H1 (cell line): ENCODE measurements around the gene LEPR. TPM values are rescaled to one million over a fixed set of nuclear protein-coding genes. Genes with fewer than 3 reads are reported as not detected.
A peak's percentile ranks its signal among the peaks of the same experiment; 100 is the strongest.

Experiments
- CTCF ChIA-PET: fragments of 300-600 bp; sonication (Branson Sonifier 250); formaldehyde crosslinking; loops from one replicate; lab custom pipeline; 2021; ENCODE audit not compliant: partially characterized antibody; lab: Charles Lee
- POLR2A ChIA-PET: fragments of 300-600 bp; sonication (Branson Sonifier 250); formaldehyde crosslinking; loops from one replicate; lab custom pipeline; 2021; ENCODE audit warnings: inconsistent platforms; ENCODE audit not compliant: partially characterized antibody; lab: Charles Lee
- DNase-seq, 2 experiments: peaks; one replicate each; pipeline versions ENCODE4 v3.0.0 to v3.0.0-alpha.2; 2010 to 2022; ENCODE audit warnings: low spot score in 2 of 2, low read depth in 1 of 2, mixed read lengths in 1 of 2
- FAIRE-seq: peaks from 2 replicates; lab custom pipeline; 2011; peaks lifted over from hg19 to GRCh38; lab: Jason Lieb, UNC
- H2AFZ ChIP-seq: 2 replicates; pipeline ENCODE4 v1.8.1; 2012; ENCODE audit warnings: low read length, inconsistent platforms
- H2AK5ac ChIP-seq: 2 replicates; pipeline ENCODE4 v1.6.1; 2013; ENCODE audit warnings: low read depth, low read length
- H2BK120ac ChIP-seq: replicated peaks from 2 replicates; pipeline ENCODE3; 2013; ENCODE audit warnings: low read depth, low read length, inconsistent platforms
- H2BK12ac ChIP-seq: 2 replicates; pipeline ENCODE4 v1.6.1; 2013; ENCODE audit warnings: low read depth, low read length
- H2BK15ac ChIP-seq: 2 replicates; pipeline ENCODE4 v1.6.1; 2013; ENCODE audit warnings: low read length
- H2BK20ac ChIP-seq: 2 replicates; pipeline ENCODE4 v1.6.1; 2013; ENCODE audit warnings: low read length
- H2BK5ac ChIP-seq: 2 replicates; pipeline ENCODE4 v1.6.1; 2013; ENCODE audit warnings: low read depth, low read length
- H3K14ac ChIP-seq: 2 replicates; pipeline ENCODE4 v1.6.1; 2013; ENCODE audit warnings: inconsistent platforms; ENCODE audit not compliant: insufficient read length
- H3K18ac ChIP-seq: 2 replicates; pipeline ENCODE4 v1.6.1; 2013; ENCODE audit warnings: low read length; ENCODE audit errors: extremely low read depth
- H3K23ac ChIP-seq: 2 replicates; pipeline ENCODE4 v1.6.1; 2013; ENCODE audit warnings: inconsistent platforms; ENCODE audit not compliant: insufficient read length
- H3K23me2 ChIP-seq: 2 replicates; pipeline ENCODE4 v1.6.1; 2013; ENCODE audit warnings: low read depth, low read length
- H3K27ac ChIP-seq: 2 replicates; pipeline ENCODE4 v1.6.1; 2011; ENCODE audit warnings: low read depth, low read length, inconsistent platforms
- H3K27me3 ChIP-seq, 4 experiments: replicated peaks in 1 of 4; 1 replicate in 1 of 4; 2 replicates in 3 of 4; pipeline versions ENCODE4 v1.6.1 to v1.8.1; 2011 to 2013; ENCODE audit warnings: low read length in 3 of 4, mild to moderate bottlenecking in 3 of 4, inconsistent platforms in 2 of 4, mixed read lengths in 2 of 4, moderate library complexity in 1 of 4; ENCODE audit not compliant: control insufficient read depth in 3 of 4, insufficient read depth in 3 of 4; ENCODE audit errors: extremely low read depth in 1 of 4
- H3K36me3 ChIP-seq, 4 experiments: 2 replicates each; pipeline versions ENCODE4 v1.6.1 to v1.8.1; 2011 to 2013; ENCODE audit warnings: mild to moderate bottlenecking in 4 of 4, low read length in 3 of 4, moderate library complexity in 2 of 4, control low read depth in 1 of 4, inconsistent platforms in 1 of 4; ENCODE audit not compliant: insufficient read depth in 4 of 4, control insufficient read depth in 2 of 4
- H3K4ac ChIP-seq: replicated peaks from 2 replicates; pipeline ENCODE3; 2013; ENCODE audit warnings: low read length, low read depth, mixed read lengths, inconsistent platforms; ENCODE audit not compliant: insufficient read length
- H3K4me1 ChIP-seq, 4 experiments: replicated peaks in 1 of 4; 1 replicate in 1 of 4; 2 replicates in 3 of 4; pipeline versions ENCODE4 v1.6.1 to v1.8.1; 2011 to 2013; ENCODE audit warnings: low read length in 3 of 4, inconsistent platforms in 2 of 4, mixed read lengths in 1 of 4; ENCODE audit not compliant: insufficient read depth in 4 of 4, control insufficient read depth in 3 of 4
- H3K4me2 ChIP-seq, 2 experiments: 2 replicates each; pipeline versions ENCODE4 v1.6.1 to v1.8.1; 2011 to 2013; ENCODE audit warnings: low read depth in 2 of 2, low read length in 2 of 2, control low read depth in 1 of 2, inconsistent platforms in 1 of 2, mild to moderate bottlenecking in 1 of 2; ENCODE audit not compliant: insufficient read depth in 1 of 2
- H3K4me3 ChIP-seq, 4 experiments: fragments of 200-600, 300-600 bp in 1 of 4; sonication (generic), shearing (Covaris generic), sonication (Bioruptor Twin) in 1 of 4; 2 replicates each; pipeline versions ENCODE4 v1.5.1 to v1.8.1; 2011 to 2016; ENCODE audit warnings: low read length in 4 of 4, low read depth in 3 of 4, control low read depth in 2 of 4, inconsistent platforms in 2 of 4, mild to moderate bottlenecking in 2 of 4, mixed read lengths in 1 of 4, moderate library complexity in 1 of 4; ENCODE audit not compliant: insufficient read depth in 2 of 4; ENCODE audit errors: extremely low read depth in 1 of 4
- H3K56ac ChIP-seq: replicated peaks from 2 replicates; pipeline ENCODE3; 2013; ENCODE audit warnings: low read depth, mild to moderate bottlenecking, mixed read lengths, low read length, inconsistent platforms; ENCODE audit not compliant: insufficient read length
- H3K79me1 ChIP-seq: 2 replicates; pipeline ENCODE4 v1.6.1; 2013; ENCODE audit warnings: low read depth, low read length, control low read depth
- H3K79me2 ChIP-seq, 2 experiments: 2 replicates each; pipeline versions ENCODE4 v1.6.1 to v1.8.1; 2012 to 2013; ENCODE audit warnings: low read length in 2 of 2, mild to moderate bottlenecking in 2 of 2, inconsistent platforms in 1 of 2; ENCODE audit not compliant: insufficient read depth in 2 of 2, control insufficient read depth in 1 of 2
- H3K9ac ChIP-seq, 4 experiments: replicated peaks in 1 of 4; 1 replicate in 1 of 4; 2 replicates in 3 of 4; pipeline versions ENCODE4 v1.6.1 to v1.8.1; 2011 to 2013; ENCODE audit warnings: low read depth in 3 of 4, low read length in 3 of 4, control low read depth in 2 of 4, mild to moderate bottlenecking in 2 of 4, moderate library complexity in 2 of 4, inconsistent platforms in 1 of 4; ENCODE audit errors: extremely low read depth in 1 of 4
- H3K9me3 ChIP-seq, 2 experiments: 2 replicates each; pipeline versions ENCODE4 v1.6.1 to v1.8.1; 2012 to 2013; ENCODE audit warnings: mild to moderate bottlenecking in 2 of 2, moderate library complexity in 2 of 2, control low read depth in 1 of 2, inconsistent platforms in 1 of 2, low read depth in 1 of 2, low read length in 1 of 2, mixed read lengths in 1 of 2; ENCODE audit not compliant: insufficient read depth in 2 of 2
- H4K20me1 ChIP-seq, 2 experiments: replicated peaks in 1 of 2; 2 replicates each; pipeline versions ENCODE3 to v1.8.1; 2011 to 2013; ENCODE audit warnings: inconsistent platforms in 2 of 2, low read length in 2 of 2, mild to moderate bottlenecking in 1 of 2; ENCODE audit not compliant: insufficient read depth in 2 of 2, control insufficient read depth in 1 of 2
- H4K5ac ChIP-seq: 2 replicates; pipeline ENCODE4 v1.6.1; 2013; ENCODE audit warnings: low read length, low read depth, mixed read lengths, inconsistent platforms; ENCODE audit not compliant: insufficient read length
- H4K8ac ChIP-seq: 2 replicates; pipeline ENCODE4 v1.8.0; 2013; ENCODE audit warnings: mild to moderate bottlenecking, moderate library complexity, low read length, inconsistent platforms; ENCODE audit not compliant: insufficient read depth; ENCODE audit errors: extremely low read depth
- H4K91ac ChIP-seq: replicated peaks from 2 replicates; pipeline ENCODE3; 2013; ENCODE audit warnings: low read length, mixed read lengths, inconsistent platforms; ENCODE audit not compliant: insufficient read length
- ATF3 ChIP-seq: IDR thresholded peaks from 2 replicates; pipeline ENCODE4 v1.6.1; 2011; ENCODE audit warnings: low read depth, mild to moderate bottlenecking, low read length; ENCODE audit not compliant: insufficient read depth
- CHD2 ChIP-seq: IDR thresholded peaks from 2 replicates; pipeline ENCODE4 v1.6.1; 2012; ENCODE audit warnings: low read length, improper control_type of control experiment
- CTBP2 ChIP-seq: IDR thresholded peaks from 2 replicates; pipeline ENCODE4 v1.7.0; 2011; ENCODE audit warnings: borderline replicate concordance, mild to moderate bottlenecking, moderate library complexity, mixed read lengths, low read length; ENCODE audit not compliant: insufficient read depth, insufficient read length
- EZH2 ChIP-seq: fragments of 200-600 bp; sonication (generic); IDR thresholded peaks from 2 replicates; pipeline ENCODE4 v1.7.1; 2012; ENCODE audit warnings: low read depth, mild to moderate bottlenecking, moderate library complexity, low read length, inconsistent platforms; ENCODE audit not compliant: severe bottlenecking
- FOSL1 ChIP-seq: IDR thresholded peaks from 2 replicates; pipeline ENCODE4 v1.6.1; 2011; ENCODE audit warnings: mild to moderate bottlenecking, low read depth, low read length, moderate library complexity; ENCODE audit not compliant: insufficient read depth
- HDAC2 ChIP-seq, 2 experiments: fragments of 300-600 bp in 1 of 2; sonication (generic) in 1 of 2; IDR thresholded peaks; 2 replicates each; pipeline ENCODE4 v1.6.1; 2011 to 2012; ENCODE audit warnings: low read depth in 2 of 2, low read length in 2 of 2, mild to moderate bottlenecking in 2 of 2, moderate library complexity in 2 of 2, borderline replicate concordance in 1 of 2, inconsistent platforms in 1 of 2
- KDM1A ChIP-seq: fragments of 200-600, 300-600 bp; sonication (generic); IDR thresholded peaks from 2 replicates; pipeline ENCODE4 v1.7.1; 2016; ENCODE audit warnings: mild to moderate bottlenecking, low read length, borderline replicate concordance
- MAX ChIP-seq: IDR thresholded peaks from 2 replicates; pipeline ENCODE4 v1.6.1; 2012; ENCODE audit warnings: inconsistent platforms
- RNF2 ChIP-seq: fragments of 200-900, 300-1000 bp; sonication (generic); IDR thresholded peaks from 2 replicates; pipeline ENCODE4 v1.7.1; 2016; ENCODE audit warnings: borderline replicate concordance, low read depth, mild to moderate bottlenecking, antibody characterized with exemption, low read length; ENCODE audit not compliant: poor library complexity, severe bottlenecking; ENCODE audit errors: missing control alignments
- TBP ChIP-seq: IDR thresholded peaks from 2 replicates; pipeline ENCODE4 v1.6.1; 2011; ENCODE audit warnings: low read depth, low read length, improper control_type of control experiment
- WGBS, 2 experiments: shearing (Covaris generic) in 1 of 2; methylation state at CpG; one replicate each; pipeline versions ENCODE4 v1.1.6 to v1.1.7; 2013 to 2015; ENCODE audit warnings: low lambda C conversion rate in 2 of 2, mixed read lengths in 2 of 2, inconsistent platforms in 1 of 2, low coverage in 1 of 2, missing lambda C conversion rate in 1 of 2; ENCODE audit not compliant: insufficient replicate concordance in 2 of 2, insufficient coverage in 1 of 2, insufficient read length in 1 of 2; ENCODE audit errors: extremely low coverage in 1 of 2, missing lambda C conversion rate in 1 of 2; 5-methylcytosine and 5-hydroxymethylcytosine counted together
- polyA plus RNA-seq, 7 experiments: library from polyadenylated mRNA; depleted of rRNA in 3 of 7; stranded (reverse) in 5 of 7; unstranded in 2 of 7; fragments of >200 nt in 5 of 7; fragments of 200-250 nt in 2 of 7; gene quantifications; 1 replicate in 5 of 7; 2 replicates in 1 of 7; 4 replicates in 1 of 7; pipeline versions ENCODE4 v1.2.1 to v1.2.3, GENCODE V29; 2011 to 2013; ENCODE audit warnings: missing spikeins in 2 of 7, mixed read lengths in 2 of 7
- total RNA-seq: library from RNA; stranded (reverse); fragmentation: NEBNext Ultra II Directional; extraction: Animal tissue kit (Norgen Biotek cat#: 25700); gene quantifications from 2 replicates; pipeline ENCODE4 v1.2.1, GENCODE V29; 2021

Gene LEPR
- total and polyA plus RNA-seq, 2 of the 8 experiments (the other 6 are each of a cell fraction or from before 2014, with no cell fraction given): 1.3 to 3.9 TPM

GRCh38 chr1:65421351-65422025 lies 1.0 kb downstream of the LEPR start:
- ChIA-PET POLR2A (interaction anchor here (1.2 kb wide), 2 partner anchors 13 to 16 kb away, joined by 3 read pairs; no protein-coding TSS in a partner anchor), CTCF (interaction anchor here (0.6 to 1.5 kb wide), 5 partner anchors 9 to 266 kb away, joined by 3 to 4 read pairs (median 3); no protein-coding TSS in a partner anchor)
- Histone ChIP-seq H2AFZ (no peak overlapping the region; the same call in 1 of the 2 replicates), H3K23ac (no peak overlapping the region), H3K27me3 (no peaks in the 10 kb centered on the region), H3K18ac (no peak overlapping the region), H4K20me1 (no peaks in the 10 kb centered on the region), H3K14ac (no peak overlapping the region), H4K91ac (no peak overlapping the region), H4K5ac (no peak overlapping the region), H3K9ac (peak overlapping the region; percentile 81 to 97 (median 94)), H2BK5ac (no peak overlapping the region), H3K27ac (peak overlapping the region; percentile 89), H3K23me2 (peaks cover 6% of the 10 kb centered on the region), H3K56ac (no peak overlapping the region), H3K4me3 (peak overlapping the region; percentile 67 to 94 (median 87)), H4K8ac (no peak overlapping the region), H3K4ac (no peak overlapping the region), H3K79me2 (peaks cover 0 to 35% of the 10 kb centered on the region in 2 experiments; a peak in 3 of 4 replicates), H2BK12ac (no peak overlapping the region), H3K36me3 (peaks cover 0 to 3% (median 1%) of the 10 kb centered on the region in 4 experiments; a peak in 4 of 8 replicates), H2BK120ac (no peak overlapping the region), H3K79me1 (peaks cover 9% of the 10 kb centered on the region), H3K9me3 (no peaks in the 10 kb centered on the region), H3K4me2 (peak overlapping the region; percentile 74 to 81), H3K4me1 (peaks cover 0 to 25% (median 14%) of the 10 kb centered on the region in 4 experiments; a peak in 5 of 7 replicates), H2BK15ac (no peak overlapping the region), H2BK20ac (no peak overlapping the region), H2AK5ac (no peak overlapping the region)
- DNase-seq (no peak), FAIRE-seq (no peak)
- WGBS, 2 experiments: 36 to 100% methylated on average over 1 to 13 of the region's 13 CpGs
- TF ChIP-seq RNF2 (no peak), EZH2 (no peak), FOSL1 (no peak), HDAC2 (IDR thresholded peaks at IDR 0.05; ENCODE audit: borderline replicate concordance in 1 of 2, low read depth in 2 of 2, low read length in 2 of 2) (no peak), CHD2 (no peak), CTBP2 (no peak), TBP (no peak), ATF3 (no peak), MAX (no peak), KDM1A (no peak)
